Hematopoietic multipotent progenitor cell (in vitro differentiated cells): ENCODE measurements around the gene TBRG4. TPM values are rescaled to one million over a fixed set of nuclear protein-coding genes. Genes with fewer than 3 reads are reported as not detected.

Experiments
- DNase-seq, 3 donors: peaks; one replicate each; pipeline ENCODE4 v3.0.0-alpha.2; 2011 to 2015; ENCODE audit warnings: low read depth in 2 of 3, low spot score in 2 of 3
- total RNA-seq: library from RNA; depleted of rRNA; stranded (reverse); fragments of >200 nt; gene quantifications from one replicate; pipeline ENCODE4 v1.2.3, GENCODE V29; 2012

TBRG4 gene
- total RNA-seq, 1 donor, result 85.4 TPM

GRCh38 chr7:45076946-45077345 is 34.6 kb downstream of the TBRG4 start:
- DNase-seq, result no peak

GRCh38 chr7:45075871-45076796 is 35.4 kb downstream of the TBRG4 start:
- no peak for DNase-seq

GRCh38 chr7:45075355-45075644 is 36.2 kb downstream of the TBRG4 start:
- no peak for DNase-seq

- no peak for DNase-seq
These were observed 36.8 kb downstream of the TBRG4 start for GRCh38 chr7:45074528-45075354.

- DNase-seq, result no peak
These were observed 37.5 kb downstream of the TBRG4 start for GRCh38 chr7:45073786-45074527.

GRCh38 chr7:45073031-45073785 is 38.3 kb downstream of the TBRG4 start:
- DNase-seq, result no peak

GRCh38 chr7:45072131-45073030 is 39.1 kb downstream of the TBRG4 start:
- DNase-seq, result no peak

GRCh38 chr7:45071528-45071927 is 40.0 kb downstream of the TBRG4 start:
- DNase-seq, result no peak

GRCh38 chr7:45070254-45070642 is 41.2 kb downstream of the TBRG4 start:
- no peak for DNase-seq

DNA sequence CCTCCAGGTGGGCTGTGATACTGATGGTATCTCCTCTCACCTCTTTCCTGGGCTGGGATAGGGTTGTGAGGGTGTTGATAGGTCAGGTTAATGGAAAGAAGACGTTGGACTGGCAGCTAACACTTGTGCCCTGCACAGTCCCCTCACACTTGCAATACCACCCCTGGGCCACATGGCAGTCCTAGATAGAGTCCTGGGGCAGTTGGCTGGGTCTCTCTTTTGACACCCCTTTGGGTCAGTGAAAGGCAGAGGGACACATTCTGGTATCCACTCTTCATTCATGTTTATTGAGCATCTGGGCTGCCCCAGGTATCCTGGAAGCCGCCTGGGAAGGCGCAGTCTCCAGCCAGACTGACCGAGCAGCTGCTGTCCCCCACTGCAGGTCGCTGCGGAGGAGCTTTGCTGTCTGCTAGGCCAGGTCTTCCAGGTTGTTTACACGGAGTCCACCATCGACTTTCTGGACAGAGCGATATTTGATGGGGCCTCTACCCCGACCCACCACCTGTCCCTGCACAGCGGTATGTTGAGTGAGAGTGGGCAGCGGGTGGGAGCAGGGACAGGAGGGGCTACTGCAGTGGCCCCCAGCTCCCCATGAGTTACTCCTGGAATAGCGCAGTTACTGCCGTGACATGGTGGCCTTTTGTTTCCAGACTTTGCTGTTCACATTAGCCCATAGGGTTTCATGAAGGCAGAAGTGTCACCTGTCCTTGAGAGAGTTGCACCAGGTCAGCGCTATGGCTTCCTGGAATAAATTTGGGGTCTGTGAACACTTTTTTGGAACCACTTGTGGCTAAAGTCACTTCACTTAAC is 41.8 kb downstream of the TBRG4 start:
- DNase-seq, result no peak

DNA sequence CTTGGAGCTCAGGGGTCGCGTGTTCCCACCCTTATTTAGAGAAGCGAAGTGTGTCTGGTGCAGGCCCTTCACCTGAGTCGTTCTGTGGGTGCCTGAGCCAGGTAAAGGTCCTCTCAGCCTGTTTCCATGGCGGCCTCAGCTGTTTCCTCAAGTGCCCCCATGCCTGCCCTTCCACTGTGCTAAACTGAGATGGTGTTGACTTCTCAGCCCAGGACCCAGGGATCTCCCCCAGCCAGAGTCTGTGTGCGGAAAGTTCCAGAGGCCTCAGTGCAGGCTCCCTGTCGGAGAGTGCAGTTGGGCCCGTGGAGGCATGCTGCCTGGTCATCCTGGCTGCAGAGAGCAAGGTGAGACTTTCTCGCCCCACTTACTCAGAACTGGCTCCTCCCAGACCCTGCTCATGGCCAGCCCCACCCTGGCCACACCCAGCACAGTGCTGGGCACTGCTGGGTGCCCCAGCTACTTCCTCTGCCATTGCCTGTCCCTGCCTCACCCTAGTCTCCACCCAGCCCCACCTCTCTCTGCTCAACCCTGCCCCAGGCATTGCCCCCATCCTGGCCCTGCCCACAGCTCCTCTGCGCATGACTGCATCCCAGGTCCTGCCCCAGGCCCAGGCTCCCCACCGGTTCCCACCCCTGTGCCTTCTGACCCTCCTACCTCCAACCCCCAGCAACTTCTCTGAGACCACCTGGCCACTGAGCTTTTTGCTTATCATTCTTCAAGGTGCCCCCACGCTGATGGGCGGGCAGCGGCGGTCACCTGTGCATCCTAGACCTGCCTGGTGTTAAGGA is 43.1 kb downstream of the TBRG4 start:
- no peak for DNase-seq

DNA sequence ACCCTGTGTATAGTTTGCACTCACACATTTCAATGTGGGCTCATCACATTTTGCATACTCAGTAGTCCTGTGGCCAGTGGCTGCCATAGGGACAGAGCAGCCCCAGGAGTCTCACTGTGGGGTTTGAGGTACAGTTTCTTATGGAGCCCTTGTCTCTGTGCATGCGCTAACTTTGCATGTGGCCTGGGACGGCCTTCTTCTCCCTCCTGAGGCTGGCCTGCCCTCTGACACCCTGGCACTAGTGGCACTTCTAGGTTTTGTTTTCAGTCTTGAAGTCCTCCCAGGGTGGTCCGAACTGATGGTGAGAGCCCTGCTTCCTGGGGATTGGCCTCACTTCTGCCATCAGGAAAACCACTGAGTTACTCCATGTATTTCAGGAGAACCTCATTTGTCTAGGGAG is 43.9 kb downstream of the TBRG4 start:
- DNase-seq, result no peak

DNA sequence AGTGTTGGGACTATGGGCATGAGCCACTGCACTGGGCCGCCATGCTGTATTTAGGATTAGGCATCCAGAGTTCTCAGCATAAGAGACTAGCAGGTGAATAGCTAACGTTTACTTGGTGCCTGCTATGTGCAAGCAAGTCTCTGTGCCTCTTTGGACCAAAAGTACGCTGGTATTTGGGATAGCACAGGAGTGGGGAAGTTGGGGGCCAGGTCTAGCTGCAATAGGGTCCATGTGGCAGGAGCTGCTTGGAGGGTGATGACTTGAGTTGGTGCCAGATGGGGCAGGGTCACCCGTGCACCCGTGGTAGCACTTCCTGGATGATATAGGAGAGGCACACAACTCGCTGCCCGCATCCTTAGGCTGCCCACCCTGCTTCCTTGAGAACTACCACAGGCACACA is 45.1 kb downstream of the TBRG4 start:
- DNase-seq, result no peak

- no peak for DNase-seq
These were observed 46.2 kb downstream of the TBRG4 start for GRCh38 chr7:45065031-45065995.

GRCh38 chr7:45064047-45064725 is 47.3 kb downstream of the TBRG4 start:
- no peak for DNase-seq

DNA sequence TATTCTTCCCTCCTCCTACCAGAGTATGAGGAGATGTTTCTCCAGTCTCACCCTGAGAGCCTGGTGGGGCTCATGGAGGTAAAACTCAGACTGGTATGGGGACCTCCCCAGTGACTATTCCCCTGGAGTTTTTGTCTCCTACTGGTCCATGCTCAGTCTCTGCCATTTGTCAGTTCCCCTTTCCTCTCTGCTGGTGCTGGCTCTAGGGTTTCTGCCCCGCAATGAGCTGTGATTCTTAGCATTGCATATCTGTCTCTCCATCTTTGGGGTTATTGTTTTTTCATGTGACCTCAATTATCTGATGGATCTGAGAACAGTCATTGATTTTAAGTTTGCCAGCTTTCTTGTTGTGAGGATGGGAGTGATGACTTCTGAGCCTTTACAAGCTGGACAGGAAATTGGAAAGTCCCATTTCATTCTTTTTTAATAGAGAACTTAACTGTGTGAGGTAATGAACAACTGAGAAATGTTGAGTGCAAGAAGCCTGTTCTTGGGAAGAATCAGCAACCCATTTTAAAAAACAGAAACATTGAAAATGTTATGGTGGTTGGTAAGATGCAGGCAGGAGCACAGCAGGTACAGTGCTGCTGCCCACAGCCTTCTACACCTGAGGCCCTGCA is 49.6 kb downstream of the TBRG4 start:
- no peak for DNase-seq
